Stomach (tissue), 9 donors: ENCODE results near the gene TMEM267. TPM values are rescaled to one million over a fixed set of nuclear protein-coding genes. Genes with fewer than 3 reads are reported as not detected.
"Not testable (repeated sequence)": the region's sequence is repeated elsewhere in the genome, so short reads cannot be mapped to it uniquely, and the experiment has no call there.

Source experiments
- DNase-seq, 2 donors: peaks; one replicate each; pipeline versions ENCODE4 v3.0.0 to v3.0.0-alpha.2; 2013 to 2019
- H3K27ac ChIP-seq, 5 donors: fragments of 200-600 bp in 4 of 5; sonication (generic) in 4 of 5; one replicate each; pipeline ENCODE4 v1.5.1; 2013 to 2019; ENCODE audit warnings: mild to moderate bottlenecking in 1 of 5, moderate library complexity in 1 of 5
- H3K27me3 ChIP-seq, 3 donors: fragments of 200-600 bp; sonication (generic); one replicate each; pipeline ENCODE4 v1.5.1; 2017 to 2019; ENCODE audit warnings: mixed run types in 1 of 3
- H3K36me3 ChIP-seq, 4 donors: fragments of 200-600 bp; sonication (generic); 1 replicate in 3 of 4; 2 replicates in 1 of 4; pipeline ENCODE4 v1.5.1; 2016 to 2019
- H3K4me1 ChIP-seq, 4 donors: fragments of 200-600 bp; sonication (generic); one replicate each; pipeline ENCODE4 v1.5.1; 2016 to 2019
- H3K4me3 ChIP-seq, 4 donors: fragments of 200-600 bp; sonication (generic) in 3 of 4; one replicate each; pipeline ENCODE4 v1.5.1; 2016 to 2019; ENCODE audit warnings: mild to moderate bottlenecking in 1 of 4
- H3K9me3 ChIP-seq, 4 donors: fragments of 200-600 bp; sonication (generic); one replicate each; pipeline ENCODE4 v1.5.1; 2016 to 2019
- CTCF ChIP-seq, 7 experiments: fragments of 450-650 bp in 4 of 7; fragments of 200-600 bp in 3 of 7; sonication (generic) in 3 of 7; IDR thresholded peaks; one replicate each; pipeline ENCODE4 v1.5.1; 2016 to 2019; ENCODE audit warnings: antibody characterized with exemption in 7 of 7, control low read depth in 2 of 7, mild to moderate bottlenecking in 1 of 7
- EP300 ChIP-seq: sonication (generic); formaldehyde crosslinking; IDR thresholded peaks from one replicate; pipeline ENCODE4 v1.6.1; 2017; ENCODE audit warnings: antibody characterized with exemption
- POLR2A ChIP-seq, 4 donors: fragments of 450-650 bp; IDR thresholded peaks; one replicate each; pipeline ENCODE4 v1.6.1; 2016; ENCODE audit warnings: antibody characterized with exemption in 4 of 4, control low read depth in 2 of 4, mild to moderate bottlenecking in 1 of 4, moderate library complexity in 1 of 4
- POLR2AphosphoS5 ChIP-seq, 3 donors: sonication (generic); formaldehyde crosslinking; IDR thresholded peaks; one replicate each; pipeline ENCODE4 v1.6.1; 2016; ENCODE audit warnings: antibody characterized with exemption in 3 of 3
- WGBS, 5 donors: extraction: QIAGEN DNeasy Blood & Tissue Kit in 3 of 5; methylation state at CpG; one replicate each; pipeline versions ENCODE4 v1.1.5 to v1.1.7; 2013 to 2018; 5-methylcytosine and 5-hydroxymethylcytosine counted together
- intact Hi-C: fragments of 100-400 bp; cut with DNase I; formaldehyde crosslinking; loops from one replicate; pipeline ENCODE4 v1.15.1; 2023; ENCODE audit warnings: low total_unique reads
- polyA plus RNA-seq, 3 donors: library from polyadenylated mRNA; stranded (reverse); fragments of 200-250 nt; gene quantifications; one replicate each; pipeline ENCODE4 v1.2.3, GENCODE V29; 2013
- total RNA-seq, 5 donors: library from RNA; depleted of rRNA; stranded (reverse); fragments of >200 nt; gene quantifications; one replicate each; pipeline versions ENCODE4 v1.1.0 to v1.2.3, GENCODE V29; 2014 to 2016
- donor health status: healthy with polysubstance abuse.
- donor health status: Bipolar disorder and iron deficiency.
- donor health status: healthy.

Gene TMEM267
- total and polyA plus RNA-seq, 8 donors: 1.7 to 51.3 (median 7.9) TPM

GRCh38 chr5:43411495-43411894, 72.2 kb downstream of the TMEM267 start:
- TF ChIP-seq POLR2AphosphoS5 (IDR thresholded peaks at IDR 0.05): no peak
- no peak for TF ChIP-seq POLR2A (IDR thresholded peaks at IDR 0.05)
- no peak for TF ChIP-seq EP300
- H3K4me3 ChIP-seq: peak overlapping the region in 1 of 4 donors; percentile 6
- no peaks in the 10 kb centered on the region for H3K9me3 ChIP-seq
- 38 to 51% (median 42%) methylated on average over 3 of the region's 3 CpGs for WGBS, 5 donors
- H3K27ac ChIP-seq: peak overlapping the region in 4 of 5 donors; percentile 17 to 84 (median 45)
- H3K27me3 ChIP-seq: no peaks in the 10 kb centered on the region
- no peak for DNase-seq
- H3K4me1 ChIP-seq: peaks cover 0 to 22% (median 15%) of the 10 kb centered on the region in 4 donors
- no peaks in the 10 kb centered on the region for H3K36me3 ChIP-seq
- intact Hi-C loops: no loop called here

GRCh38 chr5:43410414-43410813, 73.3 kb downstream of the TMEM267 start:
- WGBS, 5 donors: 86 to 93% (median 88%) methylated on average over 7 of the region's 7 CpGs
- H3K4me3 ChIP-seq: peak overlapping the region in 1 of 4 donors; percentile 22

GRCh38 chr5:43409809-43410271, 73.8 kb downstream of the TMEM267 start:
- DNase-seq: peak; percentile 43 to 90
- H3K27me3 ChIP-seq: no peaks in the 10 kb centered on the region
- H3K4me3 ChIP-seq: peak overlapping the region in 1 of 4 donors; percentile 22
- TF ChIP-seq POLR2AphosphoS5 (IDR thresholded peaks at IDR 0.05) (peak in 2 of 3 donors; percentile 16 to 61), EP300 (no peak), CTCF (IDR thresholded peaks at IDR 0.05) (no peak), POLR2A (IDR thresholded peaks at IDR 0.05) (no peak)
- no peaks in the 10 kb centered on the region for H3K36me3 ChIP-seq
- 18 to 44% (median 21%) methylated on average over 2 of the region's 2 CpGs for WGBS, 5 donors
- H3K27ac ChIP-seq: peak overlapping the region; percentile 50 to 84 (median 69)
- peaks cover 0 to 8% (median 3%) of the 10 kb centered on the region in 4 donors for H3K4me1 ChIP-seq
- H3K9me3 ChIP-seq: no peaks in the 10 kb centered on the region
- intact Hi-C loops: no loop called here

More at GRCh38 chr5:43410414-43410813, 73.3 kb downstream of the TMEM267 start:
- H3K36me3 ChIP-seq: no peaks in the 10 kb centered on the region
- no peak for DNase-seq
- no peaks in the 10 kb centered on the region for H3K27me3 ChIP-seq
- peaks cover 0 to 11% (median 7%) of the 10 kb centered on the region in 4 donors for H3K4me1 ChIP-seq
- TF ChIP-seq CTCF (IDR thresholded peaks at IDR 0.05) (no peak), POLR2A (IDR thresholded peaks at IDR 0.05) (no peak), POLR2AphosphoS5 (IDR thresholded peaks at IDR 0.05) (no peak), EP300 (no peak)
- intact Hi-C loops: no loop called here
- H3K27ac ChIP-seq: peak overlapping the region; percentile 40 to 84 (median 67)
- H3K9me3 ChIP-seq: no peaks in the 10 kb centered on the region

DNA sequence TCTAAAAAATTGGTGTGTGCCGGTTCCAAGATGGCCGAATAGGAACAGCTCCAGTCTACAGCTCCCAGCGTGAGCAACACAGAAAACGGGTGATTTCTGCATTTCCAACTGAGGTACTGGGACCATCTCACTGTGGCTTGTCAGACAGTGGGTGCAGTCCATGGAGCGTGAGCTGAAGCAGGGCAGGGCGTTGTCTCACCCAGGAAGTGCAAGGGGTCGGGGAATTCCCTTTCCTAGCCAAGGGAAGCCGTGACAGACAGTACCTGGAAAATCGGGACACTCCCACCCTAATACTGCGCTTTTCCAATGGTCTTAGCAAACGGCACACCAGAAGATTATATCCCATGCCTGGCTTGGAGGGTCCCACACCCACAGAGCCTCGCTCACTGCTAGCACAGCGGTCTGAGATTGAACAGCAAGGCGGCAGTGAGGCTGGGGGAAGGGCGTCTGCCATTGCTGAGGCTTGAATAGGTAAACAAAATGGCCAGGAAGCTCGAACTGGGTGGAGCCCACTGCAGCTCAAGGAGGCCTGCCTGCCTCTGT, 81.1 kb downstream of the TMEM267 start:
- DNase-seq, intact Hi-C loops, H3K4me1 ChIP-seq, H3K27me3 ChIP-seq, H3K9me3 ChIP-seq, H3K4me3 ChIP-seq, H3K36me3 ChIP-seq, H3K27ac ChIP-seq: not testable (repeated sequence)
- 89 to 93% (median 90%) methylated on average over 16 of the region's 16 CpGs for WGBS, 5 donors

DNA sequence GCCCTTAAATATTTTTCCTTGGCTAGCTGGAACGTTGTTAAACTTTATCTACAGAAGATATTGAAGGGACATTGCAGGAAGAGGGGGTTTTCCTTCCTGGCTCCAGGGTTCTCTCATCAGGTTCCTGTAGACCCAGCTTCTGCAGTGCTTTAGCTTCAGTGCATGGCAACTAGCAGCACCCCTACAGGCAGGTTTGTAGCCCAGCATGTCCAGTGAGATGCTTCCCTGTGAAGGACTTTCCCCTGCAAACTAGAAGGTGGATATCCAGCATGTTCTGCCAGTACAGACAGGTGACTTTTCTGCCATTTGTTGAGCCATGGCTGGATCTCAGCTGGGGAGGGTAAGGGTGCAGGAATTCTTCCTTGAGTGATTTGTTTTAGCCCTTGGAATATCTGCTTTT, 81.8 kb downstream of the TMEM267 start:
- intact Hi-C loops: no loop called here
- Histone ChIP-seq H3K4me3 (no peak overlapping the region), H3K36me3 (no peaks in the 10 kb centered on the region), H3K9me3 (no peaks in the 10 kb centered on the region), H3K4me1 (peaks cover 0 to 11% (median 7%) of the 10 kb centered on the region in 4 donors), H3K27ac (no peak overlapping the region), H3K27me3 (peaks cover 0 to 3% (median 0%) of the 10 kb centered on the region in 3 donors)
- no peak for DNase-seq
- WGBS, 5 donors: 56 to 76% (median 68%) methylated on average over 1 of the region's 1 CpG
- TF ChIP-seq POLR2A (IDR thresholded peaks at IDR 0.05): no peak
- no peak for TF ChIP-seq EP300
- TF ChIP-seq POLR2AphosphoS5 (IDR thresholded peaks at IDR 0.05): no peak
- no peak for TF ChIP-seq CTCF (IDR thresholded peaks at IDR 0.05)
